Kasumi-1 (cell line): ENCODE results near the gene RPS5.
A peak's percentile ranks its signal among the peaks of the same experiment; 100 is the strongest.
"Not testable (repeated sequence)": the region's sequence is repeated elsewhere in the genome, so short reads cannot be mapped to it uniquely, and the experiment has no call there.

ENCODE experiments used
- DNase-seq, 2 experiments: peaks; one replicate each; lab custom pipeline; 2025; lab: John Stamatoyannopoulos, UW

The RPS5 gene

DNA sequence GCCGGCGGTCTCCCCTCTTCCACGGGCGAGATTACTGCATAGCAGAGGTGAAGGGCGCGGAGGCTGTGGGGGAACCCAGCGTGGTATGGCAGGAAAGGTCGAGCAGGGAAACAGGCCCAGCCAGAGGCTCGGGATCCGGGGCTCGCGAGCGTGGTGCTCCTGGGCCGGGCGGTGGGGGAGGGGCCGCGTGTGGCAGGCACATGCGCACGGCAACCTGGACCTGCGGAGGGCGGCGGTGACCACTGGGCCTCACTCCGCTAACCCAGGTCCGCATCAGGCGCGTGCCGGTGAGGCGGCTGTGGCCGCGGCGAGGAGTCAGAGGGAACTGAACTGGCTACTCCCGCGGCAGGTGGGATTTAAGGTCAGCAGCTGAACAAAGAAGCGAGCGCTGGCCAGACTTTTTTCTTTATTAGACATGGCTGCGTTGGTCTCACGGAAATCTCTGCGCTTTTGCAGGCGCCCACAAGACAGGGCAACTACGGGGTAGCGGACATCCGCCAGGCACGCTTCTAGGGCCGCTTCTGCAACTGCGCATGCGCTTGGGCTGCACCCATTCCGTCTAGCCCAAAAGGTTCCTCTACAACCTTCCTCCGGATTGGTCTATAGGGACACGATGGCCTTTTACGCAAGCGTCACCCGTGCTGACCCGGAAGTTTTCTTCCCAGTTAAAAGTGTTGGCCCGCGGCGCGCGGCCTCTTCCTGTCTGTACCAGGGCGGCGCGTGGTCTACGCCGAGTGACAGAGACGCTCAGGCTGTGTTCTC is at the start of gene RPS5:
Gene RPS5 (plus strand): TSS at position 694 of the 762 bp plus-strand sequence. CDS start 869 bp downstream, outside the sequence.
- peak; percentile 98 for DNase-seq

- DNase-seq = no peak
Observed at GRCh38 chr19:58338336-58338735, 48.7 kb upstream of the RPS5 start.

- no peak for DNase-seq
Observed at GRCh38 chr19:58338825-58339558, 48.1 kb upstream of the RPS5 start.

GRCh38 chr19:58345558-58345957 is 41.5 kb upstream of the RPS5 start:
- DNase-seq = no peak

- DNase-seq = peak; percentile 60 to 65
Observed at GRCh38 chr19:58346961-58347929, 39.8 kb upstream of the RPS5 start.

- DNase-seq = not testable (repeated sequence)
Observed at GRCh38 chr19:58348080-58348479, 39.0 kb upstream of the RPS5 start.

DNA sequence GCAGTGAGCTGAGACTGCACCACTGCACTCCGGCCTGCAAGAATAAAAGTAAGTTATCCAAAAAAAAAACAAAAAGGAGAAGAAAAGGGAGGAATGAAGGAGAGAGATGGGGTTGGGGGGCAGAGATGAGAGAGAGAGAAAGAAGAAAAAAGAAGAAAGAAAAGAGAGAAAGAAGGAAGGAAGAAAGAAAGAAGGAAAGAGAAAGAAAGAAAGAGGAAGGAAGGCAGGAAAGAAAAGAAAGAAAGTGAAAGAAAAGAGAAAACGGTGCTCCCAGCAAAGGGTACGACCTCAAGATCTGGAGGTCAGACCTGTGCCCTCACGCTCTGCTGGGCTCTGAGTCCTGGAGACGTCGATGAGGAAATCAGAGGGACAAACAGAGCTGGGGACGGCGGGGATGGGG is 37.5 kb upstream of the RPS5 start:
- no peak for DNase-seq

- no peak for DNase-seq
Observed at GRCh38 chr19:58350001-58350861, 36.8 kb upstream of the RPS5 start.

GRCh38 chr19:58350871-58351557 is 36.1 kb upstream of the RPS5 start:
- DNase-seq = no peak

DNA sequence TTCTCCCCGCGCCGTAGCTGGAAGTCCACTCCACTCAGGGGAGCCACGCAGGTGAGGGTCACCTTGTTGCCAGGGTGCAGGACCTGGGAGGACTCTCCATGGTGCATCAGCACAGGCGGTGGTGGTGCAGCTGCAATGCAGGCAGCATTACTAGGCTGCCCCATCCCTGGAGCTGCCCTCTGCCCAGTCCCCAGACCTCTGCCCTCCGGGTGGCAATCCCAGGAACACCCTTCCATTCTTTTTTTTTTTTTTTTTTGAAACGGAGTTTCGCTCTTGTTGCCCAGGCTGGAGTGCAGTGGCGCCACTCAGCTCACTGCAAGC is 35.6 kb upstream of the RPS5 start:
- no peak for DNase-seq

DNA sequence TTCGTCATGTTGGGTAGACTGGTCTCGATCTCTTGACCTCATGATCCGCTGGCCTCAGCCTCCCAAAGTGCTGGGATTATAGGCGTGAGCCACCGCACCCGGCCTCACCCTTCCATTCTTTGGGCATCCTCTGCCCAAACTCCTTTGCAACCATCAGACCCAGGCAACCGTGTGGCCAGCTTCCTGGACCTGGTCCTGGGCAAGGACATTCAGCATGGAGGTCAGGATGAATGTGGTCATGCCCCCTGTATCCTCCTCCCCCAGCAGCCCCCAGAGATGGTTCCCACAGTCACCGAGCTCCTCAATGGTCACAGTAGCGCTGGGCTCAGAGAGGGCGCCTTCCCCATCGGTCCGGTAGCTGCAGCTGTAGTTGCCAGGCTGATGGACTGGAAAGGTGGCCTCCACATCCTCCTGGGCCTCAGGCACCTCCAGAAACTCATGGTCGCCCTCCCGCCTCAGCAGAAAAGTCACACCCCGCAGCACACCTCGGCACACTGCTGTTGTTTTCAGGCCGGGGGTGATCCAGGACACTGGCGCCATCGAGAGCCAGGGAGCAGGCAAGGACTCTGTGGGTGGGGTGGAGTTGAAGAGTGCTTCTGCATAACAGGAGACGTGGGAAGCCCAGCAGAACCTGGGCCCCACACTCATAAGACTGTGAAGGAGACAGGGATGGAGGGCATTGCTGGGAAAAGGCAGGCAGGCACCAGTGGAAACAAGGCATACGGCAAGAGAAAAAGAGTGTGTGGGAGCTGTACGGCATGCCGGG is 34.9 kb upstream of the RPS5 start:
- DNase-seq = no peak

DNA sequence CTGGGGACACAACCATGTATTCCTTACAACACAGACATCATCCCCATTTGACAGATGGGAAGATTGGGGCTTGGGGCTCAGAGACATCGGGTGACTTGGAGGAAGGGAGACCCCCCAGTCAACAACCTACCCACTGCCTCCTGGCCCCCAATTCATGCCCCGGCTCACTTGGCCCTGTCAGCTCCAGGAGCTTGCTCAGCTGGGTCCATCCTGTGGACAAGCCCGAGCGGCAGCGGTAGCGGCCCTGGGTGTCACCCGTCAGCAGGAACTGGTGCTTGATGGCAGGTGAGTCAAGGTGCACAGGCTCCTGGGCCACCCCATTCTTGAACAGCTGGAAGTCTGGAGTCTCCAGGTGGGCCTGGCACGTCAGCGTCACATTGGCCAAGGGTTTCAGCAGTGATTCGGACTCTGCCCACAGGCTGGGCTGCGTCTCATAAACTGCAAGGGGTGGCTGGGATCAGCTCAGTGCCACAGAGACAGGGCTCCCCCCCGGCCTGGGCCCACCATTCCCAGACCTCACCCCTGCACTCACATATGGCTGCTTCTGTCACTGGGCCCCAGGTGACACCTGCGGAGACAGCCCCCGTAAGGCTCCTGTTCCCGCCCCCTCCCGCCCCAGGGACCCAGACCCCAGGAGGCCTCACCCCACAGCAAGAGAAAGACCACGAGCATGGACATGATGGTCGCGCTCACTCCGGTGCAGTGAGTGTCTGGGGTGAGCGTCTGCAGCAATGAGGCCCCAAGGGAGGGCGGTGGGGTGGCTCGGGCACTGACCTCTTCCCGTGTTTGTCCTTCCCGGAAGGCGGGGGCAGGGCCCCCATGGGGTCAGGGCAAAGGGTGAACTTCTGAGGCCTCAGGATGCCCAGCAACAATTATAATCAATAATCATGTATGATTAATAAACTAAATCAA is 34.1 kb upstream of the RPS5 start, which contains the start of gene A1BG:
Gene A1BG (minus strand): TSS at position 733 of the 912 bp plus-strand sequence. CDS start 55 bp downstream, at position 678.
- no peak for DNase-seq

DNA sequence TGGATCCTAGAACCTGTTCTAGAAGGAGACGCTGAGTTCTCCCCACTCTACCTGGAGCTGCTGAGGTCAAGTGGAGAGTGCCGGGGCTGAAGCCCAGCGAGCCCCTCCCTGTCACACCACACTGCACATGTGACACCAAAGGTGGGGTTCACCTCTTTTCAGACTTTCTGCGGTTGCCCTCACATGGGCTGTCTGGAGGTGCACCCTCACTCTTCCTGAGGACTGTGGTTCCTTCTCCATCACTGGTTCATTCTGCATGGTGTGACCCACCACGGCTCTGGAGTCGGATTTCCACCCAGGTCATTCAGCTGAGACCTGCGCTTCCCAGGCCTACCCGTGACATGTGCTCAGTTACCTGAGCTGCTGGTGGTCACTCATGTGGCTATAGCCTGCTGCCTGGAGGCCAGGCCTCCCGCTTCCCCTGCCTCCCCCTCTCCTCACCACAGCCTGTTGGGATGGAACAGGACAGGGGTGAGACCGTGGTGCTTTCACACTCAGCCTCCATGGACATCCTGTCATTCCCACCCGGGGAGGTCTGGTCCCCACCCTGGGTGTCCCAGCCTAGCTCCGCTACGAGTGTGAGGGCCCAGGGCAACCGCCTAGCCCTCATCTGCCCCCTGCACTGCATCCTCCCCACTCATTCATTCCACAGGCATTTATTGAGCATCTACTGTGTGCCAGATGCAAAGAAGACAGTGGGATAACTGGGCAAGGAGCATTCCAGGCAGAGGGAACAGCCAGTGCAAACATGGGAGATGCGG is 33.2 kb upstream of the RPS5 start:
- DNase-seq = no peak

- no peak for DNase-seq
Observed at GRCh38 chr19:58354478-58355030, 32.5 kb upstream of the RPS5 start.

GRCh38 chr19:58355215-58355796 is 31.8 kb upstream of the RPS5 start:
- DNase-seq = no peak

DNA sequence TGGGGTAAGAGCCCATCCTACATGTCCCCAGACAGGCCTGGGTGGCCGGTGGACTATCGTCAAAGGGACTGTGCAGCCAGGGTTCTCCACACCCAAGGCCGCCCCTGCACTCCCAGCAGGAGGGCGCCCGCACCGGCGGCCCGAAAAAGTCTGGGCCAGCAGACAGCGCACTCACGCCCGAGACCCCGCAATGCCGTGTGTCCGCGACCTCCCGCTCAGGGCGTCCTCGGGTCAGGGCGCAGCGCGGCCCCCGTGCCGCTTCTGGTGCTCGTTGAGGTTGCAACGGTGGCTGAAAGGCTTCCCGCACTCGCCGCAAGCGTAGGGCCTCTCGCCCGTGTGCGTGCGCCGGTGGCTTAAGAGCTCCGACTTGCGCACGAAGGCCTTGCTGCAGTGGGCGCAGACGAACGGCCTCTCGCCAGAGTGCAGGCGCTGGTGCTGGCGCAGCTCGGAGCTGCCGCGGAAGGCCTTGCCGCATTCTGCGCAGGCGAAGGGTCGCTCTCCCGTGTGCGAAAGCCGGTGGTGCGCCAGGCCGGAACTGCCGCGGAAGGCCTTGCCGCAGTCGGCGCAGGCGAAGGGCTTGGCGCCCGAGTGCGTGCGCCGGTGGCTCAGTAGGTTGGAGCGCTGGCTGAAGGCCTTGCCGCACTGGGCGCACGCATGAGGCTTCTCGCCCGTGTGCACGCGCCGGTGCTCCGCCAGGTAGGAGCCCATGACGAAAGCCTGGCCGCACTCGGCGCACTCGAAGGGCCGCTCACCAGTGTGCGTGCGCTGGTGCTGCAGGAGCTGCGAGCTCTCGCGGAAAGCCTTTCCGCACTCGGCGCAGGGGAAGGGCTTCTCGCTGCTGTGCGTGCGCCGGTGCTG is 30.9 kb upstream of the RPS5 start:
- DNase-seq = no peak
